ENCODE results near the gene COMMD1.
A peak's percentile ranks its signal among the peaks of the same experiment; 100 is the strongest.
"Not testable (repeated sequence)": the region's sequence is repeated elsewhere in the genome, so short reads cannot be mapped to it uniquely, and the experiment has no call there.

Gene COMMD1

GRCh38 chr2:62032096-62032495, 126.6 kb downstream of the COMMD1 start:
- DNase-seq: no peak

- DNase-seq: no peak
Measured at GRCh38 chr2:62034715-62035114, 129.2 kb downstream of the COMMD1 start.

- no peak for DNase-seq
Measured at GRCh38 chr2:62036229-62036628, 130.8 kb downstream of the COMMD1 start.

- DNase-seq: no peak
Measured at GRCh38 chr2:62036761-62037250, 131.3 kb downstream of the COMMD1 start.

- DNase-seq: peak; percentile 33
Measured at GRCh38 chr2:62038975-62039771, 133.7 kb downstream of the COMMD1 start.

GRCh38 chr2:62040926-62041325, 135.5 kb downstream of the COMMD1 start:
- no peak for DNase-seq

- DNase-seq: not testable (repeated sequence)
Measured at GRCh38 chr2:62041701-62042385, 136.4 kb downstream of the COMMD1 start.

GRCh38 chr2:62042400-62042799, 136.9 kb downstream of the COMMD1 start:
- no peak for DNase-seq

GRCh38 chr2:62042944-62043343, 137.5 kb downstream of the COMMD1 start:
- DNase-seq: no peak

- no peak for DNase-seq
Measured at GRCh38 chr2:62045017-62045543, 139.6 kb downstream of the COMMD1 start.

- DNase-seq: no peak
Measured at GRCh38 chr2:62046141-62046540, 140.7 kb downstream of the COMMD1 start.

- no peak for DNase-seq
Measured at GRCh38 chr2:62050456-62051045, 145.1 kb downstream of the COMMD1 start.

GRCh38 chr2:62054029-62054791, 148.7 kb downstream of the COMMD1 start:
- no peak for DNase-seq

GRCh38 chr2:62054916-62055450, 149.5 kb downstream of the COMMD1 start:
- no peak for DNase-seq

GRCh38 chr2:62055724-62056336, 150.4 kb downstream of the COMMD1 start:
- no peak for DNase-seq

GRCh38 chr2:62056341-62056740, 150.9 kb downstream of the COMMD1 start:
- no peak for DNase-seq

GRCh38 chr2:62065243-62065642, 159.8 kb downstream of the COMMD1 start:
- no peak for DNase-seq

GRCh38 chr2:62071126-62071598, 165.7 kb downstream of the COMMD1 start:
- DNase-seq: peak; percentile 3

- no peak for DNase-seq
Measured at GRCh38 chr2:62071760-62072680, 166.5 kb downstream of the COMMD1 start.

- no peak for DNase-seq
Measured at GRCh38 chr2:62074233-62074632, 168.8 kb downstream of the COMMD1 start.

Data from HCEC 1CT (cell line).